Uterus (tissue), 4 donors: ENCODE measurements around the gene RAI14. TPM values are rescaled to one million over a fixed set of nuclear protein-coding genes. Genes with fewer than 3 reads are reported as not detected.
A peak's percentile ranks its signal among the peaks of the same experiment; 100 is the strongest.

Source experiments
- DNase-seq, 2 donors: peaks; one replicate each; pipeline ENCODE4 v3.0.0-alpha.2; 2019 to 2020
- H3K27ac ChIP-seq, 2 donors: fragments of 200-600 bp; sonication (generic); 1 replicate in 1 of 2; 2 replicates in 1 of 2; pipeline ENCODE4 v1.5.1; 2016 to 2018
- H3K27me3 ChIP-seq, 2 donors: fragments of 200-600 bp; sonication (generic); one replicate each; pipeline ENCODE4 v1.5.1; 2018 to 2019; ENCODE audit warnings: control low read depth in 1 of 2
- H3K36me3 ChIP-seq, 2 donors: fragments of 200-600 bp; sonication (generic); one replicate each; pipeline ENCODE4 v1.5.1; 2019; ENCODE audit warnings: control low read depth in 1 of 2
- H3K4me1 ChIP-seq, 2 donors: fragments of 200-600 bp; sonication (generic); one replicate each; pipeline ENCODE4 v1.5.1; 2018 to 2019; ENCODE audit warnings: control low read depth in 1 of 2
- H3K4me3 ChIP-seq, 2 donors: fragments of 200-600 bp; sonication (generic); 1 replicate in 1 of 2; 2 replicates in 1 of 2; pipeline ENCODE4 v1.5.1; 2018 to 2019; ENCODE audit warnings: mild to moderate bottlenecking in 1 of 2
- H3K9me3 ChIP-seq, 2 donors: fragments of 200-600 bp; sonication (generic); one replicate each; pipeline ENCODE4 v1.5.1; 2019; ENCODE audit warnings: control low read depth in 1 of 2
- CTCF ChIP-seq, 4 experiments: fragments of 200-600 bp in 2 of 4; fragments of 450-650 bp in 2 of 4; sonication (generic) in 2 of 4; IDR thresholded peaks; one replicate each; pipeline ENCODE4 v1.5.1; 2016 to 2019; ENCODE audit warnings: antibody characterized with exemption in 4 of 4, mild to moderate bottlenecking in 2 of 4, moderate library complexity in 1 of 4
- POLR2A ChIP-seq, 2 donors: fragments of 450-650 bp; IDR thresholded peaks; one replicate each; pipeline ENCODE4 v1.6.1; 2016; ENCODE audit warnings: antibody characterized with exemption in 2 of 2, mild to moderate bottlenecking in 1 of 2, moderate library complexity in 1 of 2
- intact Hi-C: fragments of 100-400 bp; cut with DNase I; formaldehyde crosslinking; loops from one replicate; pipeline ENCODE4 v1.15.1; 2023; ENCODE audit warnings: low total_unique reads
- total RNA-seq, 4 donors: library from RNA; depleted of rRNA in 3 of 4; stranded (reverse); fragments of >200 nt in 3 of 4; gene quantifications; one replicate each; pipeline versions ENCODE4 v1.1.0 to v1.2.4, GENCODE V29; 2014 to 2023
- donor health status: DM: yes; HTN: yes; CAD: no.

Gene RAI14
- total RNA-seq, 4 donors from 2014 or later, result 32.4 to 264 (median 117) TPM

GRCh38 chr5:34682926-34683623 is 26.9 kb downstream of the RAI14 start:
- Histone ChIP-seq H3K4me3 (no peak overlapping the region), H3K9me3 (no peaks in the 10 kb centered on the region), H3K27me3 (no peaks in the 10 kb centered on the region), H3K36me3 (no peaks in the 10 kb centered on the region), H3K4me1 (peaks cover 0 to 9% of the 10 kb centered on the region in 2 donors), H3K27ac (peak overlapping the region; percentile 83 to 84)
- no peak for TF ChIP-seq POLR2A (IDR thresholded peaks at IDR 0.05)
- no peak for TF ChIP-seq CTCF (IDR thresholded peaks at IDR 0.05)
- intact Hi-C loops, result no loop called here
- no peak for DNase-seq

- intact Hi-C loops, result no loop called here
- Histone ChIP-seq H3K27ac (peak overlapping the region; percentile 83 to 84), H3K9me3 (no peaks in the 10 kb centered on the region), H3K4me3 (no peak overlapping the region), H3K27me3 (no peaks in the 10 kb centered on the region), H3K4me1 (peaks cover 0 to 9% of the 10 kb centered on the region in 2 donors), H3K36me3 (no peaks in the 10 kb centered on the region)
- TF ChIP-seq CTCF (IDR thresholded peaks at IDR 0.05), result no peak
- DNase-seq, result no peak
Measured at GRCh38 chr5:34684281-34684979, 28.3 kb downstream of the RAI14 start.

GRCh38 chr5:34684980-34685352 is 28.8 kb downstream of the RAI14 start:
- H3K4me3 ChIP-seq, result no peak overlapping the region
- TF ChIP-seq CTCF (IDR thresholded peaks at IDR 0.05) (no peak), POLR2A (IDR thresholded peaks at IDR 0.05) (no peak)
- H3K36me3 ChIP-seq, result no peaks in the 10 kb centered on the region
- H3K27me3 ChIP-seq, result no peaks in the 10 kb centered on the region
- H3K27ac ChIP-seq, result peak overlapping the region; percentile 83 to 84
- DNase-seq, result no peak
- H3K9me3 ChIP-seq, result no peaks in the 10 kb centered on the region
- intact Hi-C loops, result no loop called here
- peaks cover 0 to 9% of the 10 kb centered on the region in 2 donors for H3K4me1 ChIP-seq

GRCh38 chr5:34685485-34686165 is 29.5 kb downstream of the RAI14 start:
- TF ChIP-seq POLR2A (IDR thresholded peaks at IDR 0.05), result no peak
- no peak for TF ChIP-seq CTCF (IDR thresholded peaks at IDR 0.05)
- no peak overlapping the region for H3K4me3 ChIP-seq
- no peaks in the 10 kb centered on the region for H3K36me3 ChIP-seq
- H3K27ac ChIP-seq, result peak overlapping the region; percentile 83 to 84
- no peak for DNase-seq
- no peaks in the 10 kb centered on the region for H3K27me3 ChIP-seq
- H3K9me3 ChIP-seq, result no peaks in the 10 kb centered on the region
- intact Hi-C loops, result no loop called here
- H3K4me1 ChIP-seq, result peaks cover 0 to 9% of the 10 kb centered on the region in 2 donors
